ENCODE measurements around the gene JMJD4.

Gene JMJD4

GRCh38 chr1:227774051-227774731 lies 39.1 kb upstream of the JMJD4 start:
- Mint-ChIP-seq H3K4me3 (peak overlapping the region; percentile 44), H3K27ac (peak overlapping the region; percentile 92), H3K36me3 (peaks cover 18% of the 10 kb centered on the region), H3K27me3 (no peaks in the 10 kb centered on the region), H3K9me3 (no peaks in the 10 kb centered on the region), H3K4me1 (peaks cover 40% of the 10 kb centered on the region)
- CTCF ChIA-PET, result interaction anchor here (1.6 kb wide), 1 partner anchor 12 kb away, joined by 8 read pairs; no protein-coding TSS in a partner anchor
- DNase-seq, result peak; percentile 65

- CTCF ChIA-PET, result interaction anchor here (1.6 kb wide), 1 partner anchor 11 kb away, joined by 8 read pairs; no protein-coding TSS in a partner anchor
- Mint-ChIP-seq H3K27ac (peak overlapping the region; percentile 92), H3K4me3 (no peak overlapping the region)
Measured at GRCh38 chr1:227773558-227773957, 38.5 kb upstream of the JMJD4 start.

GRCh38 chr1:227771771-227772170 lies 36.7 kb upstream of the JMJD4 start:
- H3K9me3 Mint-ChIP-seq, result no peaks in the 10 kb centered on the region
- H3K27me3 Mint-ChIP-seq, result no peaks in the 10 kb centered on the region
- peaks cover 57% of the 10 kb centered on the region for H3K4me1 Mint-ChIP-seq
- no peak overlapping the region for H3K4me3 Mint-ChIP-seq
- H3K27ac Mint-ChIP-seq, result no peak overlapping the region
- no peak for DNase-seq
- CTCF ChIA-PET, result no interaction called here
- H3K36me3 Mint-ChIP-seq, result peaks cover 35% of the 10 kb centered on the region

More at GRCh38 chr1:227773558-227773957, 38.5 kb upstream of the JMJD4 start:
- Mint-ChIP-seq H3K27me3 (no peaks in the 10 kb centered on the region), H3K4me1 (peaks cover 40% of the 10 kb centered on the region), H3K36me3 (peaks cover 23% of the 10 kb centered on the region), H3K9me3 (no peaks in the 10 kb centered on the region)
- no peak for DNase-seq

- H3K9me3 Mint-ChIP-seq, result no peaks in the 10 kb centered on the region
- H3K27ac Mint-ChIP-seq, result no peak overlapping the region
- peaks cover 60% of the 10 kb centered on the region for H3K4me1 Mint-ChIP-seq
- CTCF ChIA-PET, result no interaction called here
- H3K4me3 Mint-ChIP-seq, result no peak overlapping the region
- peaks cover 37% of the 10 kb centered on the region for H3K36me3 Mint-ChIP-seq
- no peaks in the 10 kb centered on the region for H3K27me3 Mint-ChIP-seq
- DNase-seq, result no peak
Measured at GRCh38 chr1:227771326-227771725, 36.2 kb upstream of the JMJD4 start.

- H3K27me3 Mint-ChIP-seq, result no peaks in the 10 kb centered on the region
- H3K27ac Mint-ChIP-seq, result no peak overlapping the region
- H3K4me1 Mint-ChIP-seq, result peaks cover 62% of the 10 kb centered on the region
- CTCF ChIA-PET, result no interaction called here
- H3K36me3 Mint-ChIP-seq, result peaks cover 35% of the 10 kb centered on the region
- no peak overlapping the region for H3K4me3 Mint-ChIP-seq
- H3K9me3 Mint-ChIP-seq, result no peaks in the 10 kb centered on the region
- no peak for DNase-seq
Measured at GRCh38 chr1:227770812-227771211, 35.7 kb upstream of the JMJD4 start.

GRCh38 chr1:227769936-227770494 lies 34.9 kb upstream of the JMJD4 start:
- DNase-seq, result no peak
- CTCF ChIA-PET, result no interaction called here
- Mint-ChIP-seq H3K36me3 (peaks cover 35% of the 10 kb centered on the region), H3K9me3 (no peaks in the 10 kb centered on the region), H3K4me3 (no peak overlapping the region), H3K27me3 (no peaks in the 10 kb centered on the region), H3K4me1 (peaks cover 66% of the 10 kb centered on the region), H3K27ac (no peak overlapping the region)

GRCh38 chr1:227769047-227769935 lies 34.2 kb upstream of the JMJD4 start:
- H3K4me3 Mint-ChIP-seq, result no peak overlapping the region
- H3K27me3 Mint-ChIP-seq, result no peaks in the 10 kb centered on the region
- peaks cover 66% of the 10 kb centered on the region for H3K4me1 Mint-ChIP-seq
- DNase-seq, result no peak
- H3K9me3 Mint-ChIP-seq, result no peaks in the 10 kb centered on the region
- no peak overlapping the region for H3K27ac Mint-ChIP-seq
- CTCF ChIA-PET, result interaction anchor here (1.6 kb wide), 1 partner anchor 185 kb away, joined by 4 read pairs; no protein-coding TSS in a partner anchor
- peaks cover 34% of the 10 kb centered on the region for H3K36me3 Mint-ChIP-seq

GRCh38 chr1:227768640-227769039 lies 33.5 kb upstream of the JMJD4 start:
- H3K4me3 Mint-ChIP-seq, result no peak overlapping the region
- H3K36me3 Mint-ChIP-seq, result peaks cover 34% of the 10 kb centered on the region

GRCh38 chr1:227768125-227768439 lies 33.0 kb upstream of the JMJD4 start:
- H3K4me3 Mint-ChIP-seq, result no peak overlapping the region
- no peaks in the 10 kb centered on the region for H3K9me3 Mint-ChIP-seq
- peaks cover 34% of the 10 kb centered on the region for H3K36me3 Mint-ChIP-seq
- no peak for DNase-seq
- no peak overlapping the region for H3K27ac Mint-ChIP-seq
- CTCF ChIA-PET, result interaction anchor here (1.6 kb wide), 1 partner anchor 186 kb away, joined by 4 read pairs; no protein-coding TSS in a partner anchor
- H3K4me1 Mint-ChIP-seq, result peaks cover 66% of the 10 kb centered on the region
- H3K27me3 Mint-ChIP-seq, result no peaks in the 10 kb centered on the region

More at GRCh38 chr1:227768640-227769039, 33.5 kb upstream of the JMJD4 start:
- Mint-ChIP-seq H3K9me3 (no peaks in the 10 kb centered on the region), H3K4me1 (peaks cover 66% of the 10 kb centered on the region), H3K27me3 (no peaks in the 10 kb centered on the region), H3K27ac (peak overlapping the region; percentile 22)
- DNase-seq, result no peak
- CTCF ChIA-PET, result interaction anchor here (1.6 kb wide), 1 partner anchor 185 kb away, joined by 4 read pairs; no protein-coding TSS in a partner anchor

- H3K27me3 Mint-ChIP-seq, result no peaks in the 10 kb centered on the region
- H3K27ac Mint-ChIP-seq, result peak overlapping the region; percentile 11
- H3K9me3 Mint-ChIP-seq, result no peaks in the 10 kb centered on the region
- no peak for DNase-seq
- peaks cover 68% of the 10 kb centered on the region for H3K4me1 Mint-ChIP-seq
- peaks cover 34% of the 10 kb centered on the region for H3K36me3 Mint-ChIP-seq
- peak overlapping the region; percentile 14 for H3K4me3 Mint-ChIP-seq
- CTCF ChIA-PET, result interaction anchor here (1.6 kb wide), 1 partner anchor 186 kb away, joined by 4 read pairs; no protein-coding TSS in a partner anchor
Measured at GRCh38 chr1:227767401-227768124, 32.5 kb upstream of the JMJD4 start.

- peak overlapping the region; percentile 51 for H3K4me3 Mint-ChIP-seq
- no peaks in the 10 kb centered on the region for H3K27me3 Mint-ChIP-seq
- no peaks in the 10 kb centered on the region for H3K9me3 Mint-ChIP-seq
- DNase-seq, result no peak
- peaks cover 70% of the 10 kb centered on the region for H3K4me1 Mint-ChIP-seq
- peak overlapping the region; percentile 94 for H3K27ac Mint-ChIP-seq
- CTCF ChIA-PET, result interaction anchor here (1.3 to 1.4 kb wide), 2 partner anchors 21 to 186 kb away, joined by 3 to 6 read pairs; no protein-coding TSS in a partner anchor
- peaks cover 35% of the 10 kb centered on the region for H3K36me3 Mint-ChIP-seq
Measured at GRCh38 chr1:227766653-227767277, 31.7 kb upstream of the JMJD4 start.

GRCh38 chr1:227766015-227766634 lies 31.0 kb upstream of the JMJD4 start:
- no peaks in the 10 kb centered on the region for H3K9me3 Mint-ChIP-seq
- peaks cover 76% of the 10 kb centered on the region for H3K4me1 Mint-ChIP-seq
- CTCF ChIA-PET, result interaction anchor here (0.6 to 1.4 kb wide), 4 partner anchors 11 to 187 kb away, joined by 3 to 6 read pairs (median 3); no protein-coding TSS in a partner anchor
- peaks cover 39% of the 10 kb centered on the region for H3K36me3 Mint-ChIP-seq
- peak overlapping the region; percentile 94 for H3K27ac Mint-ChIP-seq
- DNase-seq, result peak; percentile 90
- peak overlapping the region; percentile 51 for H3K4me3 Mint-ChIP-seq
- no peaks in the 10 kb centered on the region for H3K27me3 Mint-ChIP-seq

All from activated naive CD4-positive, alpha-beta T cell treated with anti-CD3 and anti-CD28 coated beads, Interleukin-2, amount 10 ng/mL, durations not matched to agents 7 days and 5 days (primary cell).